Measurements from ENCODE around the gene ANKS1A. TPM values are rescaled to one million over a fixed set of nuclear protein-coding genes. Genes with fewer than 3 reads are reported as not detected.

ANKS1A gene
- total RNA-seq, 1 experiment from 2014 or later, result 28.5 TPM

GRCh38 chr6:34940030-34940434 is 51.0 kb downstream of the ANKS1A start:
- H2AFZ ChIP-seq, result no peak overlapping the region
- H3K4me2 ChIP-seq, result no peak overlapping the region
- no peak overlapping the region for H3K4me3 ChIP-seq
- no peaks in the 10 kb centered on the region for H3F3A ChIP-seq (ENCODE audit: insufficient read depth, low read depth)
- H3K9me2 ChIP-seq (ENCODE audit: insufficient read depth), result no peaks in the 10 kb centered on the region
- BruUV-seq (replicated peaks), result no TSS peak
- no peaks in the 10 kb centered on the region for H3K27me3 ChIP-seq (ENCODE audit: insufficient read depth, low read depth)
- H3K36me3 ChIP-seq (ENCODE audit: low read depth), result no peaks in the 10 kb centered on the region
- no peak for DNase-seq
- no peaks in the 10 kb centered on the region for H3K4me1 ChIP-seq (replicated peaks; ENCODE audit: insufficient read depth)
- no peaks in the 10 kb centered on the region for H3K9me3 ChIP-seq (ENCODE audit: insufficient read depth, low read depth)
- H3K79me2 ChIP-seq (ENCODE audit: low read depth), result peaks cover 41% of the 10 kb centered on the region
- TF ChIP-seq, protein P1, sequence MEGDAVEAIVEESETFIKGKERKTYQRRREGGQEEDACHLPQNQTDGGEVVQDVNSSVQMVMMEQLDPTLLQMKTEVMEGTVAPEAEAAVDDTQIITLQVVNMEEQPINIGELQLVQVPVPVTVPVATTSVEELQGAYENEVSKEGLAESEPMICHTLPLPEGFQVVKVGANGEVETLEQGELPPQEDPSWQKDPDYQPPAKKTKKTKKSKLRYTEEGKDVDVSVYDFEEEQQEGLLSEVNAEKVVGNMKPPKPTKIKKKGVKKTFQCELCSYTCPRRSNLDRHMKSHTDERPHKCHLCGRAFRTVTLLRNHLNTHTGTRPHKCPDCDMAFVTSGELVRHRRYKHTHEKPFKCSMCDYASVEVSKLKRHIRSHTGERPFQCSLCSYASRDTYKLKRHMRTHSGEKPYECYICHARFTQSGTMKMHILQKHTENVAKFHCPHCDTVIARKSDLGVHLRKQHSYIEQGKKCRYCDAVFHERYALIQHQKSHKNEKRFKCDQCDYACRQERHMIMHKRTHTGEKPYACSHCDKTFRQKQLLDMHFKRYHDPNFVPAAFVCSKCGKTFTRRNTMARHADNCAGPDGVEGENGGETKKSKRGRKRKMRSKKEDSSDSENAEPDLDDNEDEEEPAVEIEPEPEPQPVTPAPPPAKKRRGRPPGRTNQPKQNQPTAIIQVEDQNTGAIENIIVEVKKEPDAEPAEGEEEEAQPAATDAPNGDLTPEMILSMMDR (conservative IDR thresholded peaks at IDR 0.05), result no peak
- TF ChIP-seq EZH2 (IDR thresholded peaks at IDR 0.05; ENCODE audit: low read depth), result no peak
- intact Hi-C loops (cut with micrococcal nuclease; ENCODE audit: unreplicated experiment), result no loop called here
- ChIA-PET CTCF (interaction anchor here (0.7 kb wide), 1 partner anchor 47 kb away, joined by 5 read pairs; no protein-coding TSS in a partner anchor), POLR2A (ENCODE audit: unreplicated experiment) (no interaction called here)
- H4K20me1 ChIP-seq (ENCODE audit: insufficient read depth), result peaks cover 30% of the 10 kb centered on the region
- H3K27ac ChIP-seq, result no peak overlapping the region

DNA sequence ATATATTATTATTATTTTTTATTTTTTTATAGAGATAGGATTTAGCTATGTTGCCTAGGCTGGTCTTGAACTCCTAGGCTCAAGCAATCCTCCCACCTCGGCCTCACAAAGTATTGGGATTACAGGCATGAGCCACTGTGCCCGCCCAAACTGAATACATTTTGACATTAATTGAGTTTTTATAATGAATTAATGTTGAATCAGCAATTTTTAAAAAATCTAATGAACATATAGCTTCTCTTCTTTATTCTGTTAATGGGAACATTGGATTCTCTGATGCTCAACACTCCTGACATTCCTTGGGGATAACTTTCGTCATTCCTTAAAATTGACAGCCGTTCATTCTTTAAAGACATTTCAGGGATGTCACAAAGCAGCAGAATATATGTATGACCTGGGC is 52.4 kb downstream of the ANKS1A start:
- CTCF ChIA-PET, result no interaction called here
- POLR2A ChIA-PET (ENCODE audit: unreplicated experiment), result no interaction called here
- no peaks in the 10 kb centered on the region for H3K9me2 ChIP-seq (ENCODE audit: insufficient read depth)

GRCh38 chr6:34945317-34945716 is 56.3 kb downstream of the ANKS1A start:
- Histone ChIP-seq H3K36me3 (ENCODE audit: low read depth) (no peaks in the 10 kb centered on the region), H3K9me3 (ENCODE audit: insufficient read depth, low read depth) (no peaks in the 10 kb centered on the region), H3K27me3 (ENCODE audit: insufficient read depth, low read depth) (no peaks in the 10 kb centered on the region), H4K20me1 (ENCODE audit: insufficient read depth) (peaks cover 39% of the 10 kb centered on the region), H3K27ac (no peak overlapping the region), H3K4me1 (replicated peaks; ENCODE audit: insufficient read depth) (no peaks in the 10 kb centered on the region), H3K9me2 (ENCODE audit: insufficient read depth) (no peaks in the 10 kb centered on the region), H3F3A (ENCODE audit: insufficient read depth, low read depth) (no peaks in the 10 kb centered on the region), H3K4me2 (no peak overlapping the region), H3K4me3 (no peak overlapping the region), H2AFZ (no peak overlapping the region), H3K79me2 (ENCODE audit: low read depth) (peaks cover 40% of the 10 kb centered on the region)
- intact Hi-C loops (cut with micrococcal nuclease; ENCODE audit: unreplicated experiment), result loop anchor here (2.0 kb wide), 1 partner anchor 23 kb away; no protein-coding TSS in a partner anchor
- POLR2A ChIA-PET (ENCODE audit: unreplicated experiment), result no interaction called here
- no peak for DNase-seq
- BruUV-seq (replicated peaks), result no TSS peak
- TF ChIP-seq, protein P1 (conservative IDR thresholded peaks at IDR 0.05), result no peak
- no peak for TF ChIP-seq EZH2 (IDR thresholded peaks at IDR 0.05; ENCODE audit: low read depth)
- CTCF ChIA-PET, result no interaction called here

More for the DNA sequence above, 52.4 kb downstream of the ANKS1A start:
- no TSS peak for BruUV-seq (replicated peaks)
- Histone ChIP-seq H2AFZ (no peak overlapping the region), H3K9me3 (ENCODE audit: insufficient read depth, low read depth) (no peaks in the 10 kb centered on the region), H3F3A (ENCODE audit: insufficient read depth, low read depth) (no peaks in the 10 kb centered on the region), H3K27me3 (ENCODE audit: insufficient read depth, low read depth) (no peaks in the 10 kb centered on the region), H4K20me1 (ENCODE audit: insufficient read depth) (peaks cover 25% of the 10 kb centered on the region), H3K79me2 (ENCODE audit: low read depth) (peaks cover 37% of the 10 kb centered on the region), H3K4me1 (replicated peaks; ENCODE audit: insufficient read depth) (no peaks in the 10 kb centered on the region), H3K4me2 (no peak overlapping the region), H3K27ac (no peak overlapping the region), H3K36me3 (ENCODE audit: low read depth) (no peaks in the 10 kb centered on the region), H3K4me3 (no peak overlapping the region)
- intact Hi-C loops (cut with micrococcal nuclease; ENCODE audit: unreplicated experiment), result no loop called here
- no peak for DNase-seq
- no peak for TF ChIP-seq EZH2 (IDR thresholded peaks at IDR 0.05; ENCODE audit: low read depth)
- TF ChIP-seq, protein P1 (conservative IDR thresholded peaks at IDR 0.05), result no peak

Data from PC-9 (cell line).